K562 (cell line): ENCODE measurements around the gene TMEM45A.

Experiments
- KLF16 ChIP-seq: IDR thresholded peaks from 2 replicates; pipeline ENCODE4 v1.6.1; 2016; ENCODE audit warnings: antibody characterized with exemption
- POLR2A ChIP-seq: fragments of 450-650 bp; conservative IDR thresholded peaks from 2 replicates; pipeline ENCODE4 v1.6.1; 2016
- RCOR1 ChIP-seq, 2 experiments: IDR thresholded peaks; 2 replicates each; pipeline ENCODE4 v1.6.1; 2012; ENCODE audit warnings: low read depth in 2 of 2, low read length in 2 of 2, borderline replicate concordance in 1 of 2, improper control_type of control experiment in 1 of 2

DNA sequence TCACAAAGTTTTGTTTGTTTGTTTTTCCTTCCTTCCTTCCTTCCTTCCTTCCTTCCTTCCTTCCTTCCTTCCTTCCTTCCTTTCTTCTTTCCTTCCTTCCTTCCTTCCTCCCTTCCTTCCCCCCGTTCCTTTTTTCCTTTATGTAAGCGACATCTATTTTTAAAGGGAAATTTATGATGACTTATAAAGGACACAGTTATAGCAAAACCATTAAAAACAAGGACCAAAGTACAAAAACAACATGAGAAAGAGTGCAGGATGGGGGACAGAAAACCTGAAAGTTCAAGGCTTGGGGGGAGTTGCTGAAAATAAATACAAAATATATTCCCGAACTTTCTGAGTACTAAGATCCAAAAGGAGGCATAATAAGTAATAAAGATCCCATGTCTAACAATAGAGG is 118.8 kb downstream of the TMEM45A start:
- no peak for TF ChIP-seq POLR2A
- TF ChIP-seq KLF16, result no peak
- no peak for TF ChIP-seq RCOR1 (IDR thresholded peaks at IDR 0.05; ENCODE audit: borderline replicate concordance in 1 of 2, low read depth in 2 of 2, low read length in 2 of 2)
